ENCODE data around the gene BATF2.
"Not testable (repeated sequence)": the region's sequence is repeated elsewhere in the genome, so short reads cannot be mapped to it uniquely, and the experiment has no call there.

BATF2 gene

GRCh38 chr11:65013888-65014725 lies 17.3 kb upstream of the BATF2 start, which contains the start of gene ARL2:
Gene ARL2 (plus strand): TSS chr11:65014160. CDS start chr11:65014208, 48 bp downstream.
- peak within 1 kb of the TSS; percentile 80 for H3K4me3 ChIP-seq (ENCODE audit: low read length)
- DNase-seq (ENCODE audit: low read depth) = no peak
- TF ChIP-seq, protein P1, sequence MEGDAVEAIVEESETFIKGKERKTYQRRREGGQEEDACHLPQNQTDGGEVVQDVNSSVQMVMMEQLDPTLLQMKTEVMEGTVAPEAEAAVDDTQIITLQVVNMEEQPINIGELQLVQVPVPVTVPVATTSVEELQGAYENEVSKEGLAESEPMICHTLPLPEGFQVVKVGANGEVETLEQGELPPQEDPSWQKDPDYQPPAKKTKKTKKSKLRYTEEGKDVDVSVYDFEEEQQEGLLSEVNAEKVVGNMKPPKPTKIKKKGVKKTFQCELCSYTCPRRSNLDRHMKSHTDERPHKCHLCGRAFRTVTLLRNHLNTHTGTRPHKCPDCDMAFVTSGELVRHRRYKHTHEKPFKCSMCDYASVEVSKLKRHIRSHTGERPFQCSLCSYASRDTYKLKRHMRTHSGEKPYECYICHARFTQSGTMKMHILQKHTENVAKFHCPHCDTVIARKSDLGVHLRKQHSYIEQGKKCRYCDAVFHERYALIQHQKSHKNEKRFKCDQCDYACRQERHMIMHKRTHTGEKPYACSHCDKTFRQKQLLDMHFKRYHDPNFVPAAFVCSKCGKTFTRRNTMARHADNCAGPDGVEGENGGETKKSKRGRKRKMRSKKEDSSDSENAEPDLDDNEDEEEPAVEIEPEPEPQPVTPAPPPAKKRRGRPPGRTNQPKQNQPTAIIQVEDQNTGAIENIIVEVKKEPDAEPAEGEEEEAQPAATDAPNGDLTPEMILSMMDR (conservative IDR thresholded peaks at IDR 0.05; ENCODE audit: low read depth, low read length) = peak; percentile 65

- no peak for DNase-seq (ENCODE audit: low read depth)
- peak overlapping the region; percentile 80 for H3K4me3 ChIP-seq (ENCODE audit: low read length)
- TF ChIP-seq, protein P1 (conservative IDR thresholded peaks at IDR 0.05; ENCODE audit: low read depth, low read length) = peak; percentile 81
Measured at GRCh38 chr11:65013130-65013887, 16.5 kb upstream of the BATF2 start.

DNA sequence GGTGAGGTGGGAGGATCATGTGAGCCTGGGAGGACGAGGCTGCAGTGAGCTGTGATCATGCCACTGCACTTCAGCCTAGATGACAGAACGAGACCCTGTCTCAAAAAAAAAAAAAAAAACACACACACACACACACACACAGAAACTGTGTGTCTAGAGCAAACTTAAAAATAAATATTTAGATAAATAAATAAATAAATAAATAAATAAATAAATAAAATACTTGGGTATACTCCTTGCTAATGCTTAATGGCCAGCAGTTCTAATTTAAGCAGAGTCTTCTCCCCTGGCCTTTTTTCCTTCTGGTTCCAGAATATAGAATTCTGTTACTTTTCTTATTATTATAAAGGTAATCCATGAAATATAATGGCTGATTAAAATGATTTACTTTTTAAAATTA lies 12.1 kb upstream of the BATF2 start:
- H3K4me3 ChIP-seq (ENCODE audit: low read length) = no peak overlapping the region
- TF ChIP-seq, protein P1 (conservative IDR thresholded peaks at IDR 0.05; ENCODE audit: low read depth, low read length) = no peak
- no peak for DNase-seq (ENCODE audit: low read depth)

DNA sequence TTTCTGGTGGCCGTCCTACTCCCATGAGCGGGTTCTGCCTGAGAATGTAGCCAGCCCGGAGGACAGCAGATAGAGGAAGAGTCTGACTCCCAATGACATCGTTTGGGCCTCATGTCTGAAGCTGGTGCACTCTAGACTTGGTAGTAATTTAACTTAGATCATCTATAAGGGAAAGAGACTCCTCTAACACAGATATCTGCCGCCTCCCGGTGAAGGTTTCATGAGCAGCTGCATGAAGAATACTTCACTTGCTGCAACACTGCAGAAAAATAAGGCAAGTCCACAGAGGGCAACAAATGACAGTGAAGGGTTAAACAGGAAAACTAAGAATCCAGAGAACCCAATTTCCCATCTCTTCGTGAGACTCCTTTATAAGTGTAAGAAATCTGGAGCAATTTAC lies 11.2 kb upstream of the BATF2 start:
- DNase-seq (ENCODE audit: low read depth) = no peak
- no peak overlapping the region for H3K4me3 ChIP-seq (ENCODE audit: low read length)
- TF ChIP-seq, protein P1 (conservative IDR thresholded peaks at IDR 0.05; ENCODE audit: low read depth, low read length) = no peak

GRCh38 chr11:65003968-65004367 lies 7.2 kb upstream of the BATF2 start:
- H3K4me3 ChIP-seq (ENCODE audit: low read length); DNase-seq (ENCODE audit: low read depth): not testable (repeated sequence)

DNA sequence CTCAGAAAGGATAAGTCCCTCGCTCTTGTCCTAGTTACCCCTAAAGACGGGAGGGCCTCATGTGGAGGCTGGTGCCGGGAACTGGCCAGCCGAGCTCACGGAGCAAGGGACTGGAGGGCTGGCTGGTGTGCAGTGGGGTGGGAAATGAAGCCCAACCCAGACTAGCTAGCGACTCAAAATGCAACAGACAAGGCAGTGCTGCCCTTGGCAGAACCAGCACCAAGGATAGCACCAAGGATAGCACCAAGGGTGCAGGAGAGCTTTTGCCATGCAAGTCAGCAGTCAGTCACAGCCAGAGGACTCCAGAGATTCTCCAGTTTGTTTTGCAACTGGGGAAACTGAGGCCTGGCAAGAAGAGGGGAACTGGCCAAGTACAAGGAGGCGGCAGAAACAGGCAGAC lies 6.5 kb upstream of the BATF2 start:
- H3K4me3 ChIP-seq (ENCODE audit: low read length) = no peak overlapping the region
- TF ChIP-seq, protein P1 (conservative IDR thresholded peaks at IDR 0.05; ENCODE audit: low read depth, low read length) = no peak
- no peak for DNase-seq (ENCODE audit: low read depth)

DNA sequence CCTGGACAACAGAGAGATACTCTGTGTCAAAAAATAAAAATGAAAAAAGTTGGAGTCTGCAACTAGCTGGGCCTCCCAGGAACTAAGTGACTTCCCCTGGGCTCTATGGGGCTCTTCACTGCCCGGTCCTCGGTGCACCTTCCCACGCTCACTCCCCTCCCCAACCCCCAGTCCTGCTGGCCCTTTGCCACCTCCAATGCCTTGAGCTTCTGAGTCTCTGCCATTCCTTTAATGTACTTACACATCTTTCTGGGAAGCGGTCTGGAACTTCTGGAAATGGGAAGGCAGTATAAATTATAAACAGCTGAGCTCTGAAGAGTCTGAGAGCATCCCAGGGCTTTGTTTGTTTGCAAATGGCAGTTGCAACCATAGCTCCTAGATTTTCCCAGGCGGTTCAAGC lies 5.9 kb upstream of the BATF2 start:
- TF ChIP-seq, protein P1 (conservative IDR thresholded peaks at IDR 0.05; ENCODE audit: low read depth, low read length) = no peak
- no peak for DNase-seq (ENCODE audit: low read depth)
- H3K4me3 ChIP-seq (ENCODE audit: low read length) = no peak overlapping the region

Measured in retinal pigment epithelial cell (primary cell).